GM18868 (cell line): Measurements from ENCODE around the gene TELO2.
"Not testable (repeated sequence)": the region's sequence is repeated elsewhere in the genome, so short reads cannot be mapped to it uniquely, and the experiment has no call there.

Source experiments
- ATAC-seq: cut with Tn5 transposase; IDR thresholded peaks from one replicate; pipeline ENCODE4 v1.9.1; 2021; ENCODE audit warnings: mild to moderate bottlenecking, moderate library complexity; ENCODE audit not compliant: unreplicated experiment

Gene TELO2

GRCh38 chr16:1457489-1458245 is 35.5 kb upstream of the TELO2 start:
- no peak for ATAC-seq

- ATAC-seq: no peak
Observed at GRCh38 chr16:1458336-1458976, 34.7 kb upstream of the TELO2 start.

GRCh38 chr16:1458977-1459341 is 34.2 kb upstream of the TELO2 start:
- ATAC-seq: no peak

- no peak for ATAC-seq
Observed at GRCh38 chr16:1459967-1460366, 33.2 kb upstream of the TELO2 start.

- ATAC-seq: no peak
Observed at GRCh38 chr16:1460602-1461138, 32.5 kb upstream of the TELO2 start.

GRCh38 chr16:1461146-1461545 is 32.0 kb upstream of the TELO2 start:
- no peak for ATAC-seq

GRCh38 chr16:1464196-1464893 is 28.8 kb upstream of the TELO2 start:
- ATAC-seq: no peak

GRCh38 chr16:1464894-1465566 is 28.1 kb upstream of the TELO2 start:
- no peak for ATAC-seq

GRCh38 chr16:1465567-1465915 is 27.6 kb upstream of the TELO2 start:
- ATAC-seq: no peak

GRCh38 chr16:1466054-1466453 is 27.1 kb upstream of the TELO2 start:
- ATAC-seq: no peak

- no peak for ATAC-seq
Observed at GRCh38 chr16:1466968-1467521, 26.1 kb upstream of the TELO2 start.

- ATAC-seq: no peak
Observed at GRCh38 chr16:1468426-1468810, 24.7 kb upstream of the TELO2 start.

- not testable (repeated sequence) for ATAC-seq
Observed at GRCh38 chr16:1469141-1469540, 24.0 kb upstream of the TELO2 start.

- ATAC-seq: no peak
Observed at GRCh38 chr16:1469693-1470201, 23.4 kb upstream of the TELO2 start.

- ATAC-seq: no peak
Observed at GRCh38 chr16:1470481-1471251, 22.5 kb upstream of the TELO2 start.

- ATAC-seq: no peak
Observed at GRCh38 chr16:1471569-1472194, 21.5 kb upstream of the TELO2 start.

- no peak for ATAC-seq
Observed at GRCh38 chr16:1472974-1473373, 20.2 kb upstream of the TELO2 start.

- peak; percentile 14 for ATAC-seq
Observed at GRCh38 chr16:1474082-1474795, 18.9 kb upstream of the TELO2 start.
